K562 (cell line): ENCODE data around the gene MPIG6B. TPM values are rescaled to one million over a fixed set of nuclear protein-coding genes. Genes with fewer than 3 reads are reported as not detected.

Source experiments
- TRIM24 ChIP-seq, 2 experiments: fragments of 450-650 bp; IDR thresholded peaks; 2 replicates each; pipeline ENCODE4 v1.6.1; 2016
- ZNF324 ChIP-seq: fragments of 250-450 bp; sonication (Bioruptor Pico); IDR thresholded peaks from 2 replicates; pipeline ENCODE4 v1.4.0; 2020; ENCODE audit warnings: mild to moderate bottlenecking
- polyA plus RNA-seq, 8 experiments: library from polyadenylated mRNA; depleted of rRNA in 4 of 8; stranded (reverse) in 5 of 8; unstranded in 3 of 8; fragments of >200 nt; fragmentation: Nextera tagmentation in 2 of 8; fragmentation: Illumina TruSeq in 1 of 8; extraction: Ambion mirVana in 2 of 8; extraction: Trizol in 1 of 8; gene quantifications; 2 replicates each; pipeline versions ENCODE4 v1.2.1 to v1.2.3, GENCODE V29; 2011 to 2014; ENCODE audit warnings: inconsistent platforms in 1 of 8, missing spikeins in 1 of 8
- total RNA-seq, 7 experiments: library from RNA; depleted of rRNA in 6 of 7; stranded (reverse); fragments of >200 nt in 6 of 7; fragmentation: Illumina TruSeq in 2 of 7; extraction: Trizol in 2 of 7; gene quantifications; 2 replicates each; pipeline versions ENCODE4 v1.2.1 to v1.2.3, GENCODE V29; 2011 to 2021; ENCODE audit warnings: low replicate concordance in 1 of 7
- TF ChIP-seq, protein P1 (sequence below): sonication (generic); formaldehyde crosslinking; IDR thresholded peaks from 2 replicates; pipeline ENCODE4 v1.8.1; 2023; ENCODE audit warnings: missing genetic modification reagents, mild to moderate bottlenecking, borderline replicate concordance
- TF ChIP-seq, protein P2 (sequence below), 3 experiments: fragments of 200-800 bp in 1 of 3; sonication (Bioruptor generic) in 1 of 3; sonication (generic) in 1 of 3; formaldehyde crosslinking in 1 of 3; IDR thresholded peaks; 2 replicates each; pipeline versions ENCODE4 v1.6.1 to v1.8.0; 2016 to 2022; ENCODE audit warnings: mild to moderate bottlenecking in 2 of 3, missing compliant biosample characterization in 2 of 3, missing genetic modification characterization in 2 of 3, missing genetic modification reagents in 1 of 3

Gene MPIG6B
- total and polyA plus RNA-seq, 9 of the 15 experiments (the other 6 are each of a cell fraction or from before 2014, with no cell fraction given) = 0.11 to 1.2 (median 0.28) TPM; not detected in 1

DNA sequence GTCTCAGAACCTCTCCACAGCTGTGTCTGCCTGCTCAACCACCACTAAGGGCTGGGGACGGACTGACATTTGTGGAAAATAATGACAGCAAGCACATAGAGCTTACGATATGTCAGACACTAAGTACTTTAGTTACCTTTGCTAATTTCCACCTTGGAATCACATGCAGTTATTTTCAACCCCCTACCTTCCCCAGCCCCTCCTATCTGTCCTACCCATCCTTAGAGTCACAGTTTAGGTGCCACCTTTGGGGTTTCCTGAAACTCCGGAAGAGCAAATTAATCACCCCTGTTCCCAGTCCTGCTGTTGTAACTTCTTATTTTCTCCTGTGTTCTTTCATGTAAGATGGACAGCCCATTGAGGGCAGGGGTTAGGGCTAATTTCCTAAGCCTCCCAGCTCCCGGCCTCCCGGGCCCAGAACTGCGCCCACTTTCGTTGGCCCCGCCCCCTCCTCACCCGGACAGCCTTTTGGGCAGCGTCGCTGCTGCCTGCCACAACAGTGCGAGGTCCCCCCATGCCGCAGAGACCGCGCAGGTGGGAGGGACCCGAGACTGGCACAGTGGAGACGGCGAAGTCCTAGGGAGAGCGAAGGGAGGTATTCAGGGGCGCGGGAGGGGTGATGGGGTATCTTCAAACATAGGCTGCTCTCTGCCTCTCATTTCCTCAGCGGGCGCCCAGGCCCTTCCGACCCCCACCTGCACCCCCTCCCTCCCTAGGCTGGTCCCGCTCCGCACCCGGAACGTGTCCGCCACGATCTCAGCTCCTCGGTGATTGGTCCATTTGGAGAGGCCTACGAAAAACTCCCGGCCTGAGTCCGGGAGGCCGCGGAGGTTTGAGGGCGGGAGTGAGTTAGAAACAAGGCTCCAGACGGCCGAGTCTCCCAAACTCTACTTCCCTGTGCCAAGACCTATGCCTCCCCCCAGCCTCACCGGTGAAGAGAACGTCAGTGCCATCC lies 4.8 kb downstream of the MPIG6B start (continued):
- TF ChIP-seq, protein P1, sequence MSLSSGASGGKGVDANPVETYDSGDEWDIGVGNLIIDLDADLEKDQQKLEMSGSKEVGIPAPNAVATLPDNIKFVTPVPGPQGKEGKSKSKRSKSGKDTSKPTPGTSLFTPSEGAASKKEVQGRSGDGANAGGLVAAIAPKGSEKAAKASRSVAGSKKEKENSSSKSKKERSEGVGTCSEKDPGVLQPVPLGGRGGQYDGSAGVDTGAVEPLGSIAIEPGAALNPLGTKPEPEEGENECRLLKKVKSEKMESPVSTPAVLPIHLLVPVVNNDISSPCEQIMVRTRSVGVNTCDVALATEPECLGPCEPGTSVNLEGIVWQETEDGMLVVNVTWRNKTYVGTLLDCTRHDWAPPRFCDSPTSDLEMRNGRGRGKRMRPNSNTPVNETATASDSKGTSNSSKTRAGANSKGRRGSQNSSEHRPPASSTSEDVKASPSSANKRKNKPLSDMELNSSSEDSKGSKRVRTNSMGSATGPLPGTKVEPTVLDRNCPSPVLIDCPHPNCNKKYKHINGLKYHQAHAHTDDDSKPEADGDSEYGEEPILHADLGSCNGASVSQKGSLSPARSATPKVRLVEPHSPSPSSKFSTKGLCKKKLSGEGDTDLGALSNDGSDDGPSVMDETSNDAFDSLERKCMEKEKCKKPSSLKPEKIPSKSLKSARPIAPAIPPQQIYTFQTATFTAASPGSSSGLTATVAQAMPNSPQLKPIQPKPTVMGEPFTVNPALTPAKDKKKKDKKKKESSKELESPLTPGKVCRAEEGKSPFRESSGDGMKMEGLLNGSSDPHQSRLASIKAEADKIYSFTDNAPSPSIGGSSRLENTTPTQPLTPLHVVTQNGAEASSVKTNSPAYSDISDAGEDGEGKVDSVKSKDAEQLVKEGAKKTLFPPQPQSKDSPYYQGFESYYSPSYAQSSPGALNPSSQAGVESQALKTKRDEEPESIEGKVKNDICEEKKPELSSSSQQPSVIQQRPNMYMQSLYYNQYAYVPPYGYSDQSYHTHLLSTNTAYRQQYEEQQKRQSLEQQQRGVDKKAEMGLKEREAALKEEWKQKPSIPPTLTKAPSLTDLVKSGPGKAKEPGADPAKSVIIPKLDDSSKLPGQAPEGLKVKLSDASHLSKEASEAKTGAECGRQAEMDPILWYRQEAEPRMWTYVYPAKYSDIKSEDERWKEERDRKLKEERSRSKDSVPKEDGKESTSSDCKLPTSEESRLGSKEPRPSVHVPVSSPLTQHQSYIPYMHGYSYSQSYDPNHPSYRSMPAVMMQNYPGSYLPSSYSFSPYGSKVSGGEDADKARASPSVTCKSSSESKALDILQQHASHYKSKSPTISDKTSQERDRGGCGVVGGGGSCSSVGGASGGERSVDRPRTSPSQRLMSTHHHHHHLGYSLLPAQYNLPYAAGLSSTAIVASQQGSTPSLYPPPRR (CRISPR knock-in tag) = peak; percentile 66; the same call in 1 of the 2 replicates
- TF ChIP-seq, protein P2, sequence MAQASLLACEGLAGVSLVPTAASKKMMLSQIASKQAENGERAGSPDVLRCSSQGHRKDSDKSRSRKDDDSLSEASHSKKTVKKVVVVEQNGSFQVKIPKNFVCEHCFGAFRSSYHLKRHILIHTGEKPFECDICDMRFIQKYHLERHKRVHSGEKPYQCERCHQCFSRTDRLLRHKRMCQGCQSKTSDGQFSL (CRISPR knock-in tag; IDR thresholded peaks at IDR 0.05) = 0 out of 2 replicates have a peak, but pooled peaks have one; percentile 67
- TF ChIP-seq, protein P2 (tag; IDR thresholded peaks at IDR 0.05) = no peak
- peak in 1 of 2 experiments; percentile 26; a peak in 1 of 4 replicates for TF ChIP-seq TRIM24 (IDR thresholded peaks at IDR 0.05)
- peak; percentile 6; the same call in 1 of the 2 replicates for TF ChIP-seq ZNF324 (CRISPR knock-in tag)
- TF ChIP-seq, all 486 proteins: peak for 42
